IMR-90 (cell line): ENCODE results near the gene RAET1G.

ENCODE experiments used
- BHLHE40 ChIP-seq: fragments of 150-350 bp; IDR thresholded peaks from 2 replicates; pipeline ENCODE4 v1.6.1; 2016; ENCODE audit warnings: mild to moderate bottlenecking, low read depth, low read length
- CHD1 ChIP-seq: IDR thresholded peaks from 2 replicates; pipeline ENCODE4 v1.6.1; 2012; ENCODE audit warnings: low read depth, low read length, improper control_type of control experiment
- FOS ChIP-seq: fragments of 150-350 bp; IDR thresholded peaks from 2 replicates; pipeline ENCODE4 v1.6.1; 2016; ENCODE audit warnings: low read depth, low read length
- MAFK ChIP-seq: IDR thresholded peaks from 2 replicates; pipeline ENCODE4 v1.6.1; 2012; ENCODE audit warnings: low read depth, low read length, improper control_type of control experiment
- MAZ ChIP-seq: IDR thresholded peaks from 2 replicates; pipeline ENCODE4 v1.6.1; 2012; ENCODE audit warnings: low read depth, mild to moderate bottlenecking, low read length, improper control_type of control experiment, moderate library complexity, borderline replicate concordance
- MXI1 ChIP-seq: IDR thresholded peaks from 2 replicates; pipeline ENCODE4 v1.6.1; 2012; ENCODE audit warnings: low read depth, mild to moderate bottlenecking, low read length, moderate library complexity, borderline replicate concordance
- NFE2L2 ChIP-seq: fragments of 150-350 bp; IDR thresholded peaks from 2 replicates; pipeline ENCODE4 v1.6.1; 2016; ENCODE audit warnings: low read depth, mild to moderate bottlenecking, low read length
- POLR2A ChIP-seq: IDR thresholded peaks from 2 replicates; pipeline ENCODE4 v1.6.1; 2012; ENCODE audit warnings: mild to moderate bottlenecking, low read depth, low read length
- RCOR1 ChIP-seq: IDR thresholded peaks from 2 replicates; pipeline ENCODE4 v1.6.1; 2012; ENCODE audit warnings: mild to moderate bottlenecking, low read length, improper control_type of control experiment; ENCODE audit not compliant: insufficient replicate concordance
- RFX5 ChIP-seq: IDR thresholded peaks from 2 replicates; pipeline ENCODE4 v1.8.0; 2012; ENCODE audit warnings: low read depth, mild to moderate bottlenecking, low read length, moderate library complexity
- SMC3 ChIP-seq: fragments of 150-350 bp; IDR thresholded peaks from 2 replicates; pipeline ENCODE4 v1.6.1; 2016; ENCODE audit warnings: low read depth, mild to moderate bottlenecking, antibody characterized with exemption, low read length, moderate library complexity
- TF ChIP-seq, protein P1 (sequence below): conservative IDR thresholded peaks from 2 replicates; pipeline ENCODE4 v1.5.1; 2012; ENCODE audit warnings: mild to moderate bottlenecking, low read depth, low read length, improper control_type of control experiment
- TF ChIP-seq, protein P2 (sequence below): fragments of 150-350 bp; IDR thresholded peaks from 2 replicates; pipeline ENCODE4 v1.6.1; 2017; ENCODE audit warnings: mild to moderate bottlenecking, antibody characterized with exemption, low read length, low read depth
- TF ChIP-seq, protein P3 (sequence below): fragments of 150-350 bp; IDR thresholded peaks from 2 replicates; pipeline ENCODE4 v1.6.1; 2016; ENCODE audit warnings: low read depth, mild to moderate bottlenecking, low read length, moderate library complexity, borderline replicate concordance

DNA sequence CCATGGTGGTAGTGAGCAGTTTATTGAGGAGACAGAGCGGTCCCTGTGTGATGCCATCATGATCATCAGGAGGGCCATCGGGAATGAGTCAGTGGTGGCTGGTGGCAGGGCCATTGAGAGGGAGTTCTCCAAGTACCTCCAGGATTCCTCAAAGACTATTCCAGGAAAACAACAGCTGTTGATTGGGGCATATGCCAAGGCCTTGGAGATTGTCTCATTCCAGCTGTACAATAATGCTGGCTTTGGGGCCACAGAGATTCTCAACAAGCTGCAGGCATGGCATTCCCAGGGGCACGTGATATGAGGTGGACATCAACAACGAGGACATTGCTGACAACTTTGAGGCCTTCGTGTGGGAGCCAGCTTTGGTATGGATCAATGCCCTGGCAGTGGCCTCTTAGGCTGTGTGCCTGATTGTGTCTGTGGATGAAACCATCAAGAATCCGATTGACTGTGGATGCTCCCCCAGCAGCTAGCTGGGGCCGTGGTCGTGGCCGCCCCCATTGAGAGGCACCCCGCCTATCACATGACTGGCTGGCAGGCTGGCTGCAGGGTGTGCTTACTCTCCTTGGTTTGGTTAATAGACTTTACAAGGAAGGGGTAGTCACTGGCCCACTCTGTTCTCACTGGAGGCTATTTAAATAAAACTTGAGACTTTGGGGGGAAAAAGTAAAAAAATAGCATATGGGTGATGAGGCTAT, 41.7 kb downstream of the RAET1G start:
- no peak for TF ChIP-seq FOS
- TF ChIP-seq, protein P1, sequence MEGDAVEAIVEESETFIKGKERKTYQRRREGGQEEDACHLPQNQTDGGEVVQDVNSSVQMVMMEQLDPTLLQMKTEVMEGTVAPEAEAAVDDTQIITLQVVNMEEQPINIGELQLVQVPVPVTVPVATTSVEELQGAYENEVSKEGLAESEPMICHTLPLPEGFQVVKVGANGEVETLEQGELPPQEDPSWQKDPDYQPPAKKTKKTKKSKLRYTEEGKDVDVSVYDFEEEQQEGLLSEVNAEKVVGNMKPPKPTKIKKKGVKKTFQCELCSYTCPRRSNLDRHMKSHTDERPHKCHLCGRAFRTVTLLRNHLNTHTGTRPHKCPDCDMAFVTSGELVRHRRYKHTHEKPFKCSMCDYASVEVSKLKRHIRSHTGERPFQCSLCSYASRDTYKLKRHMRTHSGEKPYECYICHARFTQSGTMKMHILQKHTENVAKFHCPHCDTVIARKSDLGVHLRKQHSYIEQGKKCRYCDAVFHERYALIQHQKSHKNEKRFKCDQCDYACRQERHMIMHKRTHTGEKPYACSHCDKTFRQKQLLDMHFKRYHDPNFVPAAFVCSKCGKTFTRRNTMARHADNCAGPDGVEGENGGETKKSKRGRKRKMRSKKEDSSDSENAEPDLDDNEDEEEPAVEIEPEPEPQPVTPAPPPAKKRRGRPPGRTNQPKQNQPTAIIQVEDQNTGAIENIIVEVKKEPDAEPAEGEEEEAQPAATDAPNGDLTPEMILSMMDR, result no peak
- TF ChIP-seq POLR2A, result no peak
- TF ChIP-seq, protein P2, sequence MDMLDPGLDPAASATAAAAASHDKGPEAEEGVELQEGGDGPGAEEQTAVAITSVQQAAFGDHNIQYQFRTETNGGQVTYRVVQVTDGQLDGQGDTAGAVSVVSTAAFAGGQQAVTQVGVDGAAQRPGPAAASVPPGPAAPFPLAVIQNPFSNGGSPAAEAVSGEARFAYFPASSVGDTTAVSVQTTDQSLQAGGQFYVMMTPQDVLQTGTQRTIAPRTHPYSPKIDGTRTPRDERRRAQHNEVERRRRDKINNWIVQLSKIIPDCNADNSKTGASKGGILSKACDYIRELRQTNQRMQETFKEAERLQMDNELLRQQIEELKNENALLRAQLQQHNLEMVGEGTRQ, result no peak
- no peak for TF ChIP-seq RCOR1
- TF ChIP-seq MXI1, result no peak
- no peak for TF ChIP-seq MAZ
- TF ChIP-seq MAFK, result no peak
- TF ChIP-seq CHD1, result no peak
- no peak for TF ChIP-seq RFX5
- TF ChIP-seq, protein P3, sequence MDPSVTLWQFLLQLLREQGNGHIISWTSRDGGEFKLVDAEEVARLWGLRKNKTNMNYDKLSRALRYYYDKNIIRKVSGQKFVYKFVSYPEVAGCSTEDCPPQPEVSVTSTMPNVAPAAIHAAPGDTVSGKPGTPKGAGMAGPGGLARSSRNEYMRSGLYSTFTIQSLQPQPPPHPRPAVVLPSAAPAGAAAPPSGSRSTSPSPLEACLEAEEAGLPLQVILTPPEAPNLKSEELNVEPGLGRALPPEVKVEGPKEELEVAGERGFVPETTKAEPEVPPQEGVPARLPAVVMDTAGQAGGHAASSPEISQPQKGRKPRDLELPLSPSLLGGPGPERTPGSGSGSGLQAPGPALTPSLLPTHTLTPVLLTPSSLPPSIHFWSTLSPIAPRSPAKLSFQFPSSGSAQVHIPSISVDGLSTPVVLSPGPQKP, result no peak
- no peak for TF ChIP-seq NFE2L2
- no peak for TF ChIP-seq SMC3
- no peak for TF ChIP-seq BHLHE40
